ENCODE measurements around the gene VDAC1. TPM values are rescaled to one million over a fixed set of nuclear protein-coding genes. Genes with fewer than 3 reads are reported as not detected.

VDAC1 gene
- total RNA-seq, 2 experiments from 2014 or later = 488 to 491 TPM

- CTCF ChIA-PET = interaction anchor here (1.2 to 2.6 kb wide), 5 partner anchors 12 to 114 kb away, joined by 4 to 9 read pairs (median 5); no protein-coding TSS in a partner anchor
- POLR2A ChIA-PET = no interaction called here
These were observed 22.5 kb upstream of the VDAC1 start for GRCh38 chr5:134027288-134027615.

GRCh38 chr5:134026521-134027287, 21.9 kb upstream of the VDAC1 start:
- ChIA-PET POLR2A (no interaction called here), CTCF (interaction anchor here (0.7 to 2.6 kb wide), 8 partner anchors 13 to 158 kb away, joined by 3 to 9 read pairs (median 4); no protein-coding TSS in a partner anchor)

GRCh38 chr5:134025786-134026185, 21.0 kb upstream of the VDAC1 start:
- ChIA-PET POLR2A (no interaction called here), CTCF (interaction anchor here (1.0 to 2.1 kb wide), 2 partner anchors 17 to 116 kb away, joined by 3 to 8 read pairs; no protein-coding TSS in a partner anchor)

DNA sequence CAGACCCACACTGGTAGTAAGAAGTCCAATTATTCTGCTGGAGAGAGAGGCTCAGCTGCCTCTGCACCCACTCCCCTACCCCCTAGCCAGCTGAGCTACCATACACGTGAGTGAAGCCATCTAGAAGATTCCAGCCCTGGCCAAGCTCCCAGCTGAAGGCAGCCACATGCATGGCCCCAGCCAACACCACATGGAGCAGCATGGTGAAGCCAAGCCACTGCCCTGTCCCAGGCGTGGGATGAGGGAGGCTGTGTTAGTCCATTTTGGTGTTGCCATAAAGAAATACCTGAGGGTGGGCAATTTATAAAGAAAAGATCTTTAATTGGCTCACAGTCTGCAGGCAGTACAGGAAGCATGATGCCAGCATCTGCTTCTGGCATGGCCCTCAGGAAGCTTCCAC, 20.0 kb upstream of the VDAC1 start:
- CTCF ChIA-PET = interaction anchor here (1.1 to 1.3 kb wide), 2 partner anchors 116 to 516 kb away, joined by 3 read pairs; no protein-coding TSS in a partner anchor

DNA sequence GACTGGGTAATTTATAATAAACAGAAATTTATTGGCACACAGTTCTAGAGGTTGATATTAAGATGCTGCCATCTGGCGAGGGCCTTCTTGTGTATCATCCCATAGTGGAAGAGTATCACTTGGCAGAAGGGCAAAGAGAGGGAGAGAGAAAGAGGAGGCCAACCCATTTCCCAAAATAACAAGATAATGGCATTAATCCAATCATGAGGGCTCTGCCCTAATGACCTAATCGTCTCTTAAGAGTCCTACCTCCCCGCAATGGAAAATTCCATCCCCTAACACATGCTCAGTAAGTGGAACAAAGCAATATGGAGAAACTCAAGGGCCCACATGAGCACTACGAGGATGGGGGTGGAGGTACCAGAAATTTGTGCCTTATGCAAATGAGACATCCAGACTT, 17.6 kb upstream of the VDAC1 start:
- ChIA-PET CTCF (interaction anchor here (1.1 kb wide), 1 partner anchor 17 kb away, joined by 3 read pairs; no protein-coding TSS in a partner anchor), POLR2A (no interaction called here)

More for the DNA sequence above, 20.0 kb upstream of the VDAC1 start:
- POLR2A ChIA-PET = no interaction called here

DNA sequence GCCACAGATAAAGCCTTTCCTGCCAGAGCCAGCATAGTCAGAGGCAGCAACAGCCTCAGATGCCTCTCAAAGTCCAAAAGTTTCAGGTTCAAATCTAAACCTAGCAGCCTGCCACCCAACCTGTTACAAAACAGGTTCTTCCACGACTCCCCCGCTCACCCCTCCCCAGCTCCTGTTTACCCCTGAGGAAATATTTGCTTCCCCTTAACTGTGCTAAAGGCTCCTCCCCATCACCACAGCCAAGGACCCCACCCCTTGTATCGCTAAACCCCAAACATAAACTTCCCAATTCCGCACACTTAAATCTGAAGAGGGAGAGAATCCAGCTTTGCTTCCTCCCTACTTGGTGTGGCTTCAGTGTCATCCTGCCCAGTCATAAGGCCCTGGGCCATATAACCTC, 15.4 kb upstream of the VDAC1 start:
- ChIA-PET POLR2A (no interaction called here), CTCF (no interaction called here)

- ChIA-PET CTCF (interaction anchor here (1.3 kb wide), 1 partner anchor 20 kb away, joined by 6 read pairs; no protein-coding TSS in a partner anchor), POLR2A (no interaction called here)
These were observed 14.9 kb upstream of the VDAC1 start for GRCh38 chr5:134019636-134020035.

DNA sequence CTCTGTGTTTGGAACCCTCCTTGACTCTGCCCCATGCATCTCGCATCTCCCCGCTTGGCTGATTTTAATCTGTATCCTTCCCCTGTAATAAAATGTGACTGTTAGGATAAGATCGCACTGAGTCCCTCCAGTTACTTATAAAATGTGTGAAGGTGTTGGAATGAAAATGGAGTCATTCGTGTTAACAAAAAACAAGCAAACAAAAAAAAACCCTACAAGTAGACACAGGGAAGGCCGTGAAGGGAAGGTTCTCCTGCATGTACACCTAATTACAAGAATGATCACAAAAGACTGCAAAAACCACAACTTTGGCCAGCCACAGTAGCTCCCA, 14.2 kb upstream of the VDAC1 start:
- POLR2A ChIA-PET = no interaction called here
- CTCF ChIA-PET = interaction anchor here (1.3 kb wide), 1 partner anchor 21 kb away, joined by 6 read pairs; no protein-coding TSS in a partner anchor

DNA sequence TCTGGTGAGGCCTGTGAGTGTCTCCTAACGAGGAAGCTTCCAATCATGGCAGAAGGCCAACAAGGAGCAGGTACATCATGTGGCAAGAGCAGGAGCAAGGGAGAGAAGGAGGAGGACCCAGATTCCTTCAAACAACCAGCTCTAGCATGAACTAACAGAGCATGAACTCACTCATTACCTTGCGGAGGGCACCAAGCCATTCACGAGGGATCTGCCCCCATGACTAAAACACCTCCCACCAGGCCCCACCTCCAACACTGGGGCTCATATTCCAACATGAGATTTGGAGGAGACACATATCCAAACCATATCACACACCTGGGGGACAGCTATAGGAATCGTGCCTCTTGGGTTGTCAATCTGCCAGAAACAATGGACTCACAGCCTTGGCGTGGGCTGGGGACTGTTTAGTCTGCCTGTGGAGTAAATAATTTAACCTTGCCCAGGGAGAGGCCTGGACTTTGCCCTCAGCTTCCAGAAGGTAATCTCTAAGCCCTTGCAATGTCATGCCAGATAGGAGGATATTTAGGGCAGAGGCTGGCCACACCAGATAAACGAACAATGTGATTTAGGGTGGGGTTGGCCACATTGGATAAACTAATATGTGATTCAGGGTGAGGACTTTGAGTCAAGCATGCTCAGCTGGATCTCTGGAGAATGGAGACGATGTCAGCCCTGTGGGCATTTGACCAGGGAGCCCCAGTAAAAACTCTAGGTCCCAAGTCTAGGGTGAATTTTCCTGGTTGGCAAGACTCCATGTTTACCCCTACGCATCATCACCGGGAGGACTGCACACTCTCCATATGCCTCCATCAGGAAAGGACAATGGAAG, 13.6 kb upstream of the VDAC1 start:
- ChIA-PET CTCF (interaction anchor here (1.3 kb wide), 1 partner anchor 22 kb away, joined by 6 read pairs; no protein-coding TSS in a partner anchor), POLR2A (no interaction called here)

DNA sequence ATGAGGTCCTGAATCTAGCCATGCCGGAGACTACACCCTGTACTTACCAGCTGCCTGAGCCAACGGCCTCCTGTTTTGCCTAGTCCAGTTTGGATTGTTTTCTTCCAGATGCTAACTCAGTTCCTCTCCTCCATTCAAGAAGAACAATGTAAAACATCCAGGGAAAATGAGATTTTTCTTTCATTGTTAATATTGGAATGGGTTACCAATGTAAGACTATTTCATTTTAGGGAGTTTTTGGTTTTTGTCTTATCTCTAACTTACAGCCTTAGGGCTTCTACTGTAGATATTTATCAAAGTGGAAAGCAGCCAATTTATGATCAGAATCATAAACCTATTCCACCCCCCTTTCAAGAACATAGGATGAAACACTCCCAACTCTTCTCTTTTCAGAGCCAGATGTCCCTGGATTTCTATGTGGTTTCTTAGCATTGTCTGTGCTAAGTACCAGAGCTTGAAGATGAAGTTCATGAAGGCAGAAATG, 3.5 kb upstream of the VDAC1 start:
- ChIA-PET POLR2A (no interaction called here), CTCF (interaction anchor here (0.6 to 5.5 kb wide), 3 partner anchors 18 to 66 kb away, joined by 3 to 28 read pairs (median 4); no protein-coding TSS in a partner anchor)

- ChIA-PET CTCF (interaction anchor here (0.6 to 5.5 kb wide), 2 partner anchors 19 to 32 kb away, joined by 3 to 28 read pairs; no protein-coding TSS in a partner anchor), POLR2A (no interaction called here)
These were observed 2.9 kb upstream of the VDAC1 start for GRCh38 chr5:134007581-134008265.

DNA sequence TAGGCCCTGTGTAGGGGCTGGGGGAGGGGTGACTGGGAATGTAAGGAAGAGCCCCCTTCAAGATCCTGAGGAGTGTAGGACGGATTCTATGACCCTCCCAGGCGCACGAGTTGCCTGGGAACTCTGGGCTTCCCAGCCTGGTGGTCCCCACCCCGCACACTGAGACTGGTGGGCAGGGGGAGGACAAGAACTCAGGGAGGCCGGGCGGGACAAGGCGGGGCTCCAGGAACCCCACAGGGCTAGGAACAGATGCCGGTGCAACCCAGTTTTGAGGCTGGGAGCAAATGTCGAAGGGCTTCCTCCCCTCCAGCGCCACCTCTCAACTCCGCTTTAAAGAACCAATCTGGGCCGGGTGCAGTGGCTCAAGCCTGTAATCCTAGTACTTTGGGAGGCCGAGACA, 1.3 kb upstream of the VDAC1 start:
- ChIA-PET CTCF (interaction anchor here (0.6 to 5.5 kb wide), 4 partner anchors 10 to 1043 kb away, joined by 3 to 28 read pairs (median 3); partner anchors contain the start of gene AFF4), POLR2A (interaction anchor here (0.6 to 1.4 kb wide), 2 partner anchors 60 to 171 kb away, joined by 3 to 6 read pairs; partner anchors contain the start of gene SKP1)

- ChIA-PET POLR2A (interaction anchor here (0.9 to 1.4 kb wide), 5 partner anchors 12 to 1043 kb away, joined by 3 to 8 read pairs (median 4); partner anchors contain the start of genes PPP2CA and SKP1), CTCF (interaction anchor here (0.9 to 5.5 kb wide), 5 partner anchors 13 to 135 kb away, joined by 3 to 28 read pairs (median 3); no protein-coding TSS in a partner anchor)
These were observed 764 bp upstream of the VDAC1 start for GRCh38 chr5:134005417-134006061.

GRCh38 chr5:134003817-134004625, 754 bp downstream of the VDAC1 start:
- ChIA-PET POLR2A (interaction anchor here (0.5 to 1.6 kb wide), 13 partner anchors 10 to 1546 kb away, joined by 3 to 13 read pairs (median 4); partner anchors contain the start of gene PPP2CA), CTCF (interaction anchor here (0.8 to 5.5 kb wide), 4 partner anchors 36 to 143 kb away, joined by 3 to 28 read pairs (median 4); no protein-coding TSS in a partner anchor)

- ChIA-PET POLR2A (interaction anchor here (0.5 to 1.6 kb wide), 11 partner anchors 10 to 1545 kb away, joined by 3 to 13 read pairs (median 3); partner anchors contain the start of gene PPP2CA), CTCF (interaction anchor here (0.8 to 1.5 kb wide), 2 partner anchors 99 to 144 kb away, joined by 3 to 5 read pairs; no protein-coding TSS in a partner anchor)
These were observed 1.5 kb downstream of the VDAC1 start for GRCh38 chr5:134003064-134003816.

- CTCF ChIA-PET = interaction anchor here (0.6 to 1.2 kb wide), 2 partner anchors 16 to 634 kb away, joined by 3 read pairs; no protein-coding TSS in a partner anchor
- POLR2A ChIA-PET = interaction anchor here (0.7 kb wide), 1 partner anchor 130 kb away, joined by 3 read pairs; no protein-coding TSS in a partner anchor
These were observed 2.6 kb downstream of the VDAC1 start for GRCh38 chr5:134001938-134002731.
